Measurements from ENCODE around the gene SMG9. TPM values are rescaled to one million over a fixed set of nuclear protein-coding genes. Genes with fewer than 3 reads are reported as not detected.

Gene SMG9
- polyA plus RNA-seq, 1 experiment = 14.8 TPM

DNA sequence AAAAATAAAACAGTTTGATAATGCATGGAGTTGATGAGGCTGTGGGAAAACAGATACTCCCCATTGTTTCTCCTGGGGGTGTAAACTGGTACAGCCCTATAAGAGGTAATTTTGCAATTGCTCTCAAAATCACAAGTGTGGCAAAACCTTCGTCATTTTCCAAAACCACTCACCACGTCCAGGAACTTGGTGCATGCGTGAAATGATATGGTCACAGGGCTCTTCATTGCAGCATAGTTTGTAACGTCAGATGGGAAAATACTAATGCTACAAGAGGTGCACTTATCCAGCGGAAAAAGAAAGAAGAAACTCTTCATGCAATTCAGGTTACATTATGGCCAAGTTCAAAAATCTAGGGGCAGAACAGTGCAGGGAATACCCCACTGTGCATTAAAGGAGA lies 72.9 kb downstream of the SMG9 start:
- DNase-seq (ENCODE audit: low read depth) = no peak
- POLR2A ChIA-PET = no interaction called here
- CTCF ChIA-PET = no interaction called here
- H3K27me3 ChIP-seq (ENCODE audit: control insufficient read depth, insufficient read depth, low read length) = no peaks in the 10 kb centered on the region
- no peaks in the 10 kb centered on the region for H3K36me3 ChIP-seq (ENCODE audit: control insufficient read depth, insufficient read depth, low read length)
- H3K4me3 ChIP-seq (ENCODE audit: low read depth, low read length) = no peak overlapping the region
- TF ChIP-seq, protein P1, sequence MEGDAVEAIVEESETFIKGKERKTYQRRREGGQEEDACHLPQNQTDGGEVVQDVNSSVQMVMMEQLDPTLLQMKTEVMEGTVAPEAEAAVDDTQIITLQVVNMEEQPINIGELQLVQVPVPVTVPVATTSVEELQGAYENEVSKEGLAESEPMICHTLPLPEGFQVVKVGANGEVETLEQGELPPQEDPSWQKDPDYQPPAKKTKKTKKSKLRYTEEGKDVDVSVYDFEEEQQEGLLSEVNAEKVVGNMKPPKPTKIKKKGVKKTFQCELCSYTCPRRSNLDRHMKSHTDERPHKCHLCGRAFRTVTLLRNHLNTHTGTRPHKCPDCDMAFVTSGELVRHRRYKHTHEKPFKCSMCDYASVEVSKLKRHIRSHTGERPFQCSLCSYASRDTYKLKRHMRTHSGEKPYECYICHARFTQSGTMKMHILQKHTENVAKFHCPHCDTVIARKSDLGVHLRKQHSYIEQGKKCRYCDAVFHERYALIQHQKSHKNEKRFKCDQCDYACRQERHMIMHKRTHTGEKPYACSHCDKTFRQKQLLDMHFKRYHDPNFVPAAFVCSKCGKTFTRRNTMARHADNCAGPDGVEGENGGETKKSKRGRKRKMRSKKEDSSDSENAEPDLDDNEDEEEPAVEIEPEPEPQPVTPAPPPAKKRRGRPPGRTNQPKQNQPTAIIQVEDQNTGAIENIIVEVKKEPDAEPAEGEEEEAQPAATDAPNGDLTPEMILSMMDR (IDR thresholded peaks at IDR 0.05; ENCODE audit: insufficient read depth, low read depth, low read length) = no peak

DNA sequence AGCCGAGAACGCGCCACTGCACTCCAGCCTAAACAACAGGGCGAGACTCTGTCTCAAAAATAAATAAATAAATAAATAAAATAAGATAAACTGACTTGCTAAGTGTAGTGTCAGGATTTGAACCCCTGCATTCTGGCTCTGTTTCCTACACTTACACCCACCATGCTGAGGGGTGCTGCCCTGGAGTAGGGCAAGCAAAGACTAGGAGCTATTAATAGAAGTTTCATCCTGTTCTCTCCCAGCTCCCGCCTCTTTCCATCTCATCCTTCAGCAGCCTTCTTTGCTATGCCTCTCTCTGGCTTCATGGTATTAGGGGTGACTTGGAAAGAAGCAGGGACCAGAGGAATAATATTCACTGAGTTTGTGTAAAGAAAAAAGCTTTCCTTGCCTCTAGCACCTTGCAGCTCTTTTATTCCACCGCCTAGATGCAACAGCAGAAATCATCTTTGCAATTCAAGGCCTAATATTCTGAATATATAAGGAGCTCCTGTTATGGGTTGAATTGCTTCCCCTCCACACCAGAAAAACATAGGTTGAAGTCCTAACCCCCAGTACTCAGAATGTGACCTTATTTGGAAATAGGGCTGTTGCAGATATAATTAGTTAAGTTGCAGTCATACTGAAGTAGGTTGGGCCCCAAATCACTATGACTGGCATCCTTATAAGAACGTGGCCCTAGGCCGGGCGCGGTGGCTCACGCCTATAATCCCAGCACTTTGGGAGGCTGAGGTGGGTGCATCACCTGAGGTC lies 76.1 kb downstream of the SMG9 start:
- no peaks in the 10 kb centered on the region for H3K36me3 ChIP-seq (ENCODE audit: control insufficient read depth, insufficient read depth, low read length)
- CTCF ChIA-PET = interaction anchor here (0.7 to 1.6 kb wide), 4 partner anchors 9 to 67 kb away, joined by 3 to 9 read pairs (median 6); partner anchors contain the start of gene PLAUR
- DNase-seq (ENCODE audit: low read depth) = no peak
- TF ChIP-seq, protein P1 (IDR thresholded peaks at IDR 0.05; ENCODE audit: insufficient read depth, low read depth, low read length) = no peak
- no peaks in the 10 kb centered on the region for H3K27me3 ChIP-seq (ENCODE audit: control insufficient read depth, insufficient read depth, low read length)
- POLR2A ChIA-PET = no interaction called here
- no peak overlapping the region for H3K4me3 ChIP-seq (ENCODE audit: low read depth, low read length)

Other genes with a start within 250 kb of the SMG9 start
- gene ETHE1, start 227.8 kb downstream of the SMG9 start, polyA plus RNA-seq (2011; rRNA removed) = 188 and 261 TPM in 2 replicates
- gene ZNF575, start 221.8 kb downstream of the SMG9 start, polyA plus RNA-seq (2011; rRNA removed) = 0.09 and 0.33 TPM in 2 replicates
- gene XRCC1, start 179.4 kb downstream of the SMG9 start, polyA plus RNA-seq (2011; rRNA removed) = 22.8 and 30.8 TPM in 2 replicates
- 2.0 and 2.2 TPM in 2 replicates for gene PINLYP, start 179.2 kb downstream of the SMG9 start, polyA plus RNA-seq (2011; rRNA removed)
- gene IRGQ, start 158.8 kb downstream of the SMG9 start, polyA plus RNA-seq (2011; rRNA removed) = 5.4 and 7.0 TPM in 2 replicates
- gene ZNF576, start 158.4 kb downstream of the SMG9 start, polyA plus RNA-seq (2011; rRNA removed) = 9.0 and 14.8 TPM in 2 replicates
- gene SRRM5, start 142.9 kb downstream of the SMG9 start, polyA plus RNA-seq (2011; rRNA removed) = 0.04 and 0.06 TPM in 2 replicates
- gene ZNF428, start 135.3 kb downstream of the SMG9 start, polyA plus RNA-seq (2011; rRNA removed) = 24.4 and 34.0 TPM in 2 replicates
- gene CADM4, start 115.1 kb downstream of the SMG9 start, polyA plus RNA-seq (2011; rRNA removed) = 1.4 and 1.7 TPM in 2 replicates
- 98.5 and 137 TPM in 2 replicates for gene PLAUR, start 84.8 kb downstream of the SMG9 start, polyA plus RNA-seq (2011; rRNA removed)
- gene IRGC, start 38.9 kb downstream of the SMG9 start, polyA plus RNA-seq (2011; rRNA removed) = not detected in 2 replicates
- 0.28 and 0.38 TPM in 2 replicates for gene KCNN4, start 26.0 kb upstream of the SMG9 start, polyA plus RNA-seq (2011; rRNA removed)
- 0.40 and 0.50 TPM in 2 replicates for gene LYPD5, start 47.5 kb upstream of the SMG9 start, polyA plus RNA-seq (2011; rRNA removed)
- 3.0 and 4.3 TPM in 2 replicates for gene ZNF283, start 72.4 kb upstream of the SMG9 start, polyA plus RNA-seq (2011; rRNA removed)
- 1.3 and 2.5 TPM in 2 replicates for gene ZNF404, start 129.0 kb upstream of the SMG9 start, polyA plus RNA-seq (2011; rRNA removed)
- 8.8 and 11.3 TPM in 2 replicates for gene ZNF45, start 180.3 kb upstream of the SMG9 start, polyA plus RNA-seq (2011; rRNA removed)
- 0.64 and 1.2 TPM in 2 replicates for gene ZNF221, start 196.3 kb upstream of the SMG9 start, polyA plus RNA-seq (2011; rRNA removed)
- 2.4 and 3.5 TPM in 2 replicates for gene ZNF155, start 229.2 kb upstream of the SMG9 start, polyA plus RNA-seq (2011; rRNA removed)
- gene ZNF230, start 248.0 kb upstream of the SMG9 start, polyA plus RNA-seq (2011; rRNA removed) = 2.1 and 3.3 TPM in 2 replicates